ENCODE measurements around the gene RTP4. TPM values are rescaled to one million over a fixed set of nuclear protein-coding genes. Genes with fewer than 3 reads are reported as not detected.

The RTP4 gene
- total RNA-seq, 4 donors from 2014 or later = 0.42 to 1.3 TPM; not detected in 2

GRCh38 chr3:187334904-187335303, 33.3 kb upstream of the RTP4 start:
- TF ChIP-seq POLR2A (IDR thresholded peaks at IDR 0.05) (no peak), CTCF (IDR thresholded peaks at IDR 0.05) (no peak), EP300 (IDR thresholded peaks at IDR 0.05) (no peak), POLR2AphosphoS5 (IDR thresholded peaks at IDR 0.05) (no peak)
- 91% methylated on average over 4 of the region's 4 CpGs for WGBS

GRCh38 chr3:187336322-187336721, 31.9 kb upstream of the RTP4 start:
- H3K27me3 ChIP-seq = no peaks in the 10 kb centered on the region
- no peak overlapping the region for H3K4me3 ChIP-seq
- no peaks in the 10 kb centered on the region for H3K36me3 ChIP-seq
- no peak overlapping the region for H3K27ac ChIP-seq
- H3K4me1 ChIP-seq = no peaks in the 10 kb centered on the region
- no peaks in the 10 kb centered on the region for H3K9me3 ChIP-seq
- DNase-seq (ENCODE audit: low spot score in 2 of 2) = no peak
- 47% methylated on average over 3 of the region's 3 CpGs for WGBS
- no peak for TF ChIP-seq POLR2AphosphoS5 (IDR thresholded peaks at IDR 0.05)
- no peak for TF ChIP-seq CTCF (IDR thresholded peaks at IDR 0.05)

More at GRCh38 chr3:187334904-187335303, 33.3 kb upstream of the RTP4 start:
- no peaks in the 10 kb centered on the region for H3K27me3 ChIP-seq
- no peaks in the 10 kb centered on the region for H3K9me3 ChIP-seq
- H3K27ac ChIP-seq = no peak overlapping the region
- no peaks in the 10 kb centered on the region for H3K4me1 ChIP-seq
- no peak for DNase-seq (ENCODE audit: low spot score in 2 of 2)
- no peak overlapping the region for H3K4me3 ChIP-seq
- no peaks in the 10 kb centered on the region for H3K36me3 ChIP-seq

- TF ChIP-seq CTCF (IDR thresholded peaks at IDR 0.05) (no peak), POLR2AphosphoS5 (IDR thresholded peaks at IDR 0.05) (no peak), EP300 (IDR thresholded peaks at IDR 0.05) (no peak), POLR2A (IDR thresholded peaks at IDR 0.05) (no peak)
- no peak for DNase-seq (ENCODE audit: low spot score in 2 of 2)
- WGBS = 100% methylated on average over 1 of the region's 1 CpG
- no peak overlapping the region for H3K4me3 ChIP-seq
- peaks cover 8% of the 10 kb centered on the region for H3K27me3 ChIP-seq
- no peak overlapping the region for H3K27ac ChIP-seq
- H3K9me3 ChIP-seq = no peaks in the 10 kb centered on the region
- no peaks in the 10 kb centered on the region for H3K36me3 ChIP-seq
- no peaks in the 10 kb centered on the region for H3K4me1 ChIP-seq
These were observed 27.6 kb upstream of the RTP4 start for GRCh38 chr3:187340578-187340977.

- Histone ChIP-seq H3K27ac (no peak overlapping the region), H3K36me3 (no peaks in the 10 kb centered on the region), H3K4me1 (no peaks in the 10 kb centered on the region), H3K9me3 (no peaks in the 10 kb centered on the region), H3K4me3 (no peak overlapping the region), H3K27me3 (peaks cover 8% of the 10 kb centered on the region)
- TF ChIP-seq POLR2A (IDR thresholded peaks at IDR 0.05) (no peak), CTCF (IDR thresholded peaks at IDR 0.05) (no peak), EP300 (IDR thresholded peaks at IDR 0.05) (no peak), POLR2AphosphoS5 (IDR thresholded peaks at IDR 0.05) (no peak)
- WGBS = 82% methylated on average over 4 of the region's 4 CpGs
- no peak for DNase-seq (ENCODE audit: low spot score in 2 of 2)
These were observed 25.9 kb upstream of the RTP4 start for GRCh38 chr3:187342255-187342654.

- no peak overlapping the region for H3K4me3 ChIP-seq
These were observed 24.5 kb upstream of the RTP4 start for GRCh38 chr3:187343670-187344069.

More at GRCh38 chr3:187343670-187344069, 24.5 kb upstream of the RTP4 start:
- H3K36me3 ChIP-seq = no peaks in the 10 kb centered on the region
- H3K4me1 ChIP-seq = no peaks in the 10 kb centered on the region
- 83% methylated on average over 1 of the region's 1 CpG for WGBS
- no peak for TF ChIP-seq POLR2A (IDR thresholded peaks at IDR 0.05)
- no peak for TF ChIP-seq EP300 (IDR thresholded peaks at IDR 0.05)
- no peak for TF ChIP-seq CTCF (IDR thresholded peaks at IDR 0.05)
- TF ChIP-seq POLR2AphosphoS5 (IDR thresholded peaks at IDR 0.05) = no peak
- no peak for DNase-seq (ENCODE audit: low spot score in 2 of 2)
- no peak overlapping the region for H3K27ac ChIP-seq
- H3K27me3 ChIP-seq = peaks cover 8% of the 10 kb centered on the region
- H3K9me3 ChIP-seq = no peaks in the 10 kb centered on the region

All from suprapubic skin (tissue), 4 donors.